ENCODE measurements around the gene ALDH3A1.

The ALDH3A1 gene

GRCh38 chr17:19740933-19741332 lies 7.2 kb downstream of the ALDH3A1 start:
- DNase-seq = no peak

GRCh38 chr17:19739241-19740201 lies 8.6 kb downstream of the ALDH3A1 start:
- DNase-seq = no peak

- DNase-seq = no peak
These were observed 9.3 kb downstream of the ALDH3A1 start for GRCh38 chr17:19738757-19739156.

- DNase-seq = no peak
These were observed 10.0 kb downstream of the ALDH3A1 start for GRCh38 chr17:19738073-19738449.

- DNase-seq = no peak
These were observed 10.6 kb downstream of the ALDH3A1 start for GRCh38 chr17:19737305-19738072.

- DNase-seq = no peak
These were observed 12.0 kb downstream of the ALDH3A1 start for GRCh38 chr17:19736071-19736470.

GRCh38 chr17:19733953-19734526 lies 14.1 kb downstream of the ALDH3A1 start:
- DNase-seq = no peak

GRCh38 chr17:19731626-19732025 lies 16.5 kb downstream of the ALDH3A1 start:
- DNase-seq = no peak

- DNase-seq = no peak
These were observed 17.3 kb downstream of the ALDH3A1 start for GRCh38 chr17:19730843-19731242.

GRCh38 chr17:19729900-19730299 lies 18.2 kb downstream of the ALDH3A1 start:
- no peak for DNase-seq

GRCh38 chr17:19728084-19728495 lies 20.0 kb downstream of the ALDH3A1 start:
- peak; percentile 75 to 76 for DNase-seq

- DNase-seq = peak; percentile 80 to 97
These were observed 20.5 kb downstream of the ALDH3A1 start for GRCh38 chr17:19727501-19728078.

- no peak for DNase-seq
These were observed 21.3 kb downstream of the ALDH3A1 start for GRCh38 chr17:19726631-19727376.

- DNase-seq = no peak
These were observed 22.6 kb downstream of the ALDH3A1 start for GRCh38 chr17:19725486-19725885.

GRCh38 chr17:19724501-19725420 lies 23.3 kb downstream of the ALDH3A1 start:
- DNase-seq = peak in 1 of 2 donors; percentile 38

GRCh38 chr17:19723964-19724363 lies 24.1 kb downstream of the ALDH3A1 start:
- no peak for DNase-seq

GRCh38 chr17:19720631-19721426 lies 27.3 kb downstream of the ALDH3A1 start:
- no peak for DNase-seq

GRCh38 chr17:19720210-19720475 lies 28.0 kb downstream of the ALDH3A1 start:
- no peak for DNase-seq

GRCh38 chr17:19719355-19720209 lies 28.5 kb downstream of the ALDH3A1 start:
- no peak for DNase-seq
